Parathyroid adenoma (tissue), 2 donors: ENCODE measurements around the gene CDC42BPA.
A peak's percentile ranks its signal among the peaks of the same experiment; 100 is the strongest.
"Not testable (repeated sequence)": the region's sequence is repeated elsewhere in the genome, so short reads cannot be mapped to it uniquely, and the experiment has no call there.

Source experiments
- H2AFZ ChIP-seq: fragments of 300-600 bp; sonication (generic); one replicate; pipeline ENCODE4 v1.7.0; 2017; ENCODE audit warnings: antibody characterized with exemption, mild to moderate bottlenecking
- H3K27ac ChIP-seq: fragments of 300-600 bp; sonication (generic); one replicate; pipeline ENCODE4 v1.7.0; 2017
- H3K27me3 ChIP-seq: fragments of 300-600 bp; sonication (generic); one replicate; pipeline ENCODE4 v1.7.0; 2017; ENCODE audit warnings: low read length; ENCODE audit not compliant: control insufficient read depth, insufficient read depth
- H3K36me3 ChIP-seq: fragments of 300-600 bp; sonication (generic); one replicate; pipeline ENCODE4 v1.7.0; 2017; ENCODE audit warnings: low read length; ENCODE audit not compliant: control insufficient read depth, insufficient read depth
- H3K4me1 ChIP-seq: fragments of 300-600 bp; sonication (generic); one replicate; pipeline ENCODE4 v1.7.0; 2017; ENCODE audit warnings: control low read depth
- H3K4me2 ChIP-seq: fragments of 300-600 bp; sonication (generic); one replicate; pipeline ENCODE4 v1.7.0; 2017; ENCODE audit warnings: low read length
- H3K4me3 ChIP-seq: fragments of 300-600 bp; sonication (generic); one replicate; pipeline ENCODE4 v1.7.0; 2017; ENCODE audit warnings: low read depth, low read length
- H3K79me2 ChIP-seq: fragments of 300-600 bp; sonication (generic); one replicate; pipeline ENCODE4 v1.7.0; 2017; ENCODE audit warnings: control low read depth
- H3K9ac ChIP-seq: fragments of 300-600 bp; sonication (generic); one replicate; pipeline ENCODE4 v1.7.0; 2017; ENCODE audit warnings: mild to moderate bottlenecking
- H3K9me3 ChIP-seq: fragments of 300-600 bp; sonication (generic); one replicate; pipeline ENCODE4 v1.7.0; 2017; ENCODE audit warnings: low read length; ENCODE audit not compliant: control insufficient read depth
- CTCF ChIP-seq: fragments of 300-600 bp; sonication (generic); IDR thresholded peaks from one replicate; pipeline ENCODE4 v1.7.0; 2017; ENCODE audit warnings: antibody characterized with exemption, mild to moderate bottlenecking
- donor health status: primary hyperparathyroidism.

The CDC42BPA gene

GRCh38 chr1:227240983-227241382 is 77.3 kb downstream of the CDC42BPA start:
- H3K9me3 ChIP-seq = no peaks in the 10 kb centered on the region
- no peak overlapping the region for H3K4me3 ChIP-seq
- H3K27ac ChIP-seq = no peak overlapping the region
- peaks cover 3% of the 10 kb centered on the region for H3K79me2 ChIP-seq
- H3K4me2 ChIP-seq = no peak overlapping the region
- H3K4me1 ChIP-seq = peaks cover 2% of the 10 kb centered on the region
- no peak overlapping the region for H2AFZ ChIP-seq
- H3K36me3 ChIP-seq = no peaks in the 10 kb centered on the region
- no peak for TF ChIP-seq CTCF
- no peaks in the 10 kb centered on the region for H3K27me3 ChIP-seq
- no peak overlapping the region for H3K9ac ChIP-seq

- Histone ChIP-seq H3K27me3 (no peaks in the 10 kb centered on the region), H3K9ac (no peak overlapping the region), H3K36me3 (no peaks in the 10 kb centered on the region), H3K4me2 (no peak overlapping the region), H3K27ac (no peak overlapping the region), H3K4me1 (no peaks in the 10 kb centered on the region), H3K4me3 (no peak overlapping the region), H3K79me2 (peaks cover 3% of the 10 kb centered on the region), H3K9me3 (no peaks in the 10 kb centered on the region), H2AFZ (no peak overlapping the region)
- peak; percentile 40 for TF ChIP-seq CTCF
Observed at GRCh38 chr1:227234998-227235405, 83.3 kb downstream of the CDC42BPA start.

- H3K4me3 ChIP-seq, H3K9ac ChIP-seq, H3K79me2 ChIP-seq, H3K9me3 ChIP-seq, H3K27ac ChIP-seq, H3K27me3 ChIP-seq, H3K4me1 ChIP-seq, H3K4me2 ChIP-seq, H2AFZ ChIP-seq, H3K36me3 ChIP-seq: not testable (repeated sequence)
Observed at GRCh38 chr1:227231128-227231527, 87.2 kb downstream of the CDC42BPA start.

GRCh38 chr1:227228201-227228600 is 90.1 kb downstream of the CDC42BPA start:
- Histone ChIP-seq H3K4me2 (no peak overlapping the region), H3K36me3 (no peaks in the 10 kb centered on the region), H3K9me3 (no peaks in the 10 kb centered on the region), H2AFZ (no peak overlapping the region), H3K27me3 (no peaks in the 10 kb centered on the region), H3K9ac (no peak overlapping the region), H3K27ac (no peak overlapping the region), H3K4me3 (no peak overlapping the region), H3K4me1 (no peaks in the 10 kb centered on the region), H3K79me2 (peaks cover 3% of the 10 kb centered on the region)
- no peak for TF ChIP-seq CTCF

GRCh38 chr1:227227761-227228160 is 90.5 kb downstream of the CDC42BPA start:
- no peak overlapping the region for H3K9ac ChIP-seq
- no peak overlapping the region for H3K4me2 ChIP-seq
- H3K4me3 ChIP-seq = no peak overlapping the region
- H3K27me3 ChIP-seq = no peaks in the 10 kb centered on the region
- no peaks in the 10 kb centered on the region for H3K9me3 ChIP-seq
- TF ChIP-seq CTCF = no peak
- no peak overlapping the region for H2AFZ ChIP-seq
- H3K79me2 ChIP-seq = peaks cover 7% of the 10 kb centered on the region
- H3K27ac ChIP-seq = no peak overlapping the region
- H3K4me1 ChIP-seq = no peaks in the 10 kb centered on the region
- H3K36me3 ChIP-seq = no peaks in the 10 kb centered on the region
